Measurements from ENCODE around the gene SLC39A11.

Gene SLC39A11

GRCh38 chr17:72804949-72805707, 287.4 kb downstream of the SLC39A11 start:
- DNase-seq, result no peak
- H3K4me3 ChIP-seq (ENCODE audit: low read depth, low read length), result no peak overlapping the region
- no peaks in the 10 kb centered on the region for H3K36me3 ChIP-seq (replicated peaks)
- TF ChIP-seq CTCF (IDR thresholded peaks at IDR 0.05; ENCODE audit: low read depth, low read length, missing control alignments), result no peak
- H3K27ac ChIP-seq, result no peak overlapping the region
- in situ Hi-C loops (cut with HindIII; ENCODE audit: low pct_ligation_motif_present, low sequenced_read_pairs), result no loop called here
- H3K27me3 ChIP-seq (replicated peaks), result no peaks in the 10 kb centered on the region

GRCh38 chr17:72802726-72803125, 289.8 kb downstream of the SLC39A11 start:
- no peak overlapping the region for H3K27ac ChIP-seq
- no peak for DNase-seq
- no peaks in the 10 kb centered on the region for H3K27me3 ChIP-seq (replicated peaks)
- TF ChIP-seq CTCF (IDR thresholded peaks at IDR 0.05; ENCODE audit: low read depth, low read length, missing control alignments), result no peak
- H3K4me3 ChIP-seq (ENCODE audit: low read depth, low read length), result no peak overlapping the region
- in situ Hi-C loops (cut with HindIII; ENCODE audit: low pct_ligation_motif_present, low sequenced_read_pairs), result no loop called here
- no peaks in the 10 kb centered on the region for H3K36me3 ChIP-seq (replicated peaks)

GRCh38 chr17:72797142-72797541, 295.3 kb downstream of the SLC39A11 start:
- H3K36me3 ChIP-seq (replicated peaks), result no peaks in the 10 kb centered on the region
- TF ChIP-seq CTCF (IDR thresholded peaks at IDR 0.05; ENCODE audit: low read depth, low read length, missing control alignments), result no peak
- no peak overlapping the region for H3K4me3 ChIP-seq (ENCODE audit: low read depth, low read length)
- H3K27me3 ChIP-seq (replicated peaks), result no peaks in the 10 kb centered on the region
- in situ Hi-C loops (cut with HindIII; ENCODE audit: low pct_ligation_motif_present, low sequenced_read_pairs), result no loop called here
- no peak overlapping the region for H3K27ac ChIP-seq
- no peak for DNase-seq

GRCh38 chr17:72795941-72796340, 296.5 kb downstream of the SLC39A11 start:
- in situ Hi-C loops (cut with HindIII; ENCODE audit: low pct_ligation_motif_present, low sequenced_read_pairs), result no loop called here
- no peak overlapping the region for H3K4me3 ChIP-seq (ENCODE audit: low read depth, low read length)
- no peaks in the 10 kb centered on the region for H3K27me3 ChIP-seq (replicated peaks)
- no peak overlapping the region for H3K27ac ChIP-seq
- TF ChIP-seq CTCF (IDR thresholded peaks at IDR 0.05; ENCODE audit: low read depth, low read length, missing control alignments), result no peak
- no peak for DNase-seq
- H3K36me3 ChIP-seq (replicated peaks), result no peaks in the 10 kb centered on the region

- Histone ChIP-seq H3K36me3 (replicated peaks) (no peaks in the 10 kb centered on the region), H3K4me3 (ENCODE audit: low read depth, low read length) (no peak overlapping the region), H3K27ac (no peak overlapping the region), H3K27me3 (replicated peaks) (no peaks in the 10 kb centered on the region)
- no peak for TF ChIP-seq CTCF (IDR thresholded peaks at IDR 0.05; ENCODE audit: low read depth, low read length, missing control alignments)
- in situ Hi-C loops (cut with HindIII; ENCODE audit: low pct_ligation_motif_present, low sequenced_read_pairs), result no loop called here
- no peak for DNase-seq
Observed at GRCh38 chr17:72794152-72794551, 298.3 kb downstream of the SLC39A11 start.

GRCh38 chr17:72792771-72793170, 299.7 kb downstream of the SLC39A11 start:
- no peak for DNase-seq
- in situ Hi-C loops (cut with HindIII; ENCODE audit: low pct_ligation_motif_present, low sequenced_read_pairs), result no loop called here

More at GRCh38 chr17:72792771-72793170, 299.7 kb downstream of the SLC39A11 start:
- Histone ChIP-seq H3K36me3 (replicated peaks) (no peaks in the 10 kb centered on the region), H3K27ac (no peak overlapping the region), H3K4me3 (ENCODE audit: low read depth, low read length) (no peak overlapping the region), H3K27me3 (replicated peaks) (no peaks in the 10 kb centered on the region)
- TF ChIP-seq CTCF (IDR thresholded peaks at IDR 0.05; ENCODE audit: low read depth, low read length, missing control alignments), result no peak
